PC-3 (cell line): Measurements from ENCODE around the gene SDK1.

Experiments used
- CTCF ChIP-seq: fragments of 300-600 bp; sonication (generic); conservative IDR thresholded peaks from 2 replicates; pipeline ENCODE4 v1.5.1; 2017; ENCODE audit warnings: antibody characterized with exemption, low read depth, mild to moderate bottlenecking, low read length
- EZH2 ChIP-seq: fragments of 300-600 bp; sonication (generic); IDR thresholded peaks from one replicate; pipeline ENCODE4 v1.6.1; 2017; ENCODE audit warnings: antibody characterized with exemption, mild to moderate bottlenecking, low read length; ENCODE audit not compliant: unreplicated experiment
- EZH2phosphoT487 ChIP-seq: fragments of 300-600 bp; sonication (generic); IDR thresholded peaks from 2 replicates; pipeline ENCODE4 v1.6.1; 2018; ENCODE audit warnings: mild to moderate bottlenecking, antibody characterized with exemption, low read length, borderline replicate concordance

DNA sequence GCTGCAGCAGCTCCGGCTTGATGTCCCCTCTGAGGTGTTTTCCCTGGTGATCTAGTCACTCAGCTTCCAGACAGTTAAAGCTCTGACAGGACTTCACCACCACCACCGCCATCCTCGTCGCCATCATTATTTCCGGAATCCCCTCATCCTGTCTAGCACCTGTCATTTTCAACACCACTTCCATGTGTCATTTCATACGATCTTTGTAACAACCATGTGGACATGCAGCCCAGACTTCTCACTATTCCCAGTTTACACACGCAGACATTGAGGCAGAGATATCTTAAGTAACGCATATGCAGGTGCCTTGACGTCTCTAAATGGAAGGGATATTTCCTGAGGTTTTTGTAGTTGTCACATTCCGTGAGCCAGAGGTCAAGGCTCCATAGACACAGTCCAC lies 850.5 kb downstream of the SDK1 start:
- no peak for TF ChIP-seq EZH2
- TF ChIP-seq CTCF, result no peak
- no peak for TF ChIP-seq EZH2phosphoT487
